Inflammatory macrophage (primary cell): ENCODE measurements around the gene BUD13.
"Not testable (repeated sequence)": the region's sequence is repeated elsewhere in the genome, so short reads cannot be mapped to it uniquely, and the experiment has no call there.

Source experiments
- DNase-seq, 2 donors: peaks; one replicate each; pipeline ENCODE4 v3.0.0-alpha.2; 2020 to 2022

BUD13 gene

DNA sequence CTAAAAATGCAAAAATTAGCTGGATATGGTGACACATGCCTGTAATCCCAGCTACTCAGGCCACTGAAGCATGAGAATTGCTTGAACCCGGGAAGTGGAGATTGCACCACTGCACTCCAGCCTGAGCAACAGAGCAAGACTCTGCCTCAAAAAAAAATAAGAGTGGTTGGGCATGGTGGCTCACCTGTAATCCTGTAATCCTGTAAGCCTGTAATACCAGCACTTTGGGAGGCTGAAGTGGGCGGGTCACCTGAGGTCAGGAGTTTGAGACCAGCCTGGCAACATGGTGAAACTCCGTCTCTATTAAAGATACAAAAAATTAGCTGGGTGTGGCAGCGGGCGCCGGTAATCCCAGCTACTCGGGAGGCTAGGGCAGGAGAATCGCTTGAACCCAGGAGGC is 16.7 kb downstream of the BUD13 start:
- DNase-seq = not testable (repeated sequence)

DNA sequence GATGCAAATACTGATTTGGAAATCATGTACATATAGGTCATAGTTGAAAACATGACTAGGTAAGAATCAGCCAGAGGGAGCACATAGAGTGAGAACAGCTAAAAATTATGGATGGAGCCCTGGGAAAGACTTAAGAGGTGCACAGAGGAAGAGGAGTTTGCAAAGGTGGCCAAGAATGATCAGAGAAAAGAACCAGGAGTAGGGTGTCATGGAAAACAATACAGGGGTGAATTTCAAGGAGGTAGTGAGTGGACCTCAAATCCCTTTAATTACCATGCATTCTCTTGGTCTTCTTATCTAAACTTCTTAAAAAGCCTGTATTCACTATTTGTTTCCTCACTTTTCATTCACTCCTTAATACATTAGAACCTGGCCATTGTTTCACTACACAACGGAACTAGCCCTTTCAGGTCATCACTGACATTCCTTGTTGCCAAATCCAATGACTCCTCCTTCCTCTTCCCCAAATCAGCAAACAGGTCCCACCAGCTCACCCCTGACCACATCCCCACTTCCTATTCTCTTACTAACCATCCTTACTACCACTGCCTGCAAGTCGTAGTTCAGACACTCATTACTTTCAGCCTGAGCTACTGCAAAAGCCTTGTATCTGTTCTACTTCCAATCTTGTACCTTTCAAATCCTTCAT is 22.6 kb downstream of the BUD13 start:
- peak; percentile 39 to 47 for DNase-seq

DNA sequence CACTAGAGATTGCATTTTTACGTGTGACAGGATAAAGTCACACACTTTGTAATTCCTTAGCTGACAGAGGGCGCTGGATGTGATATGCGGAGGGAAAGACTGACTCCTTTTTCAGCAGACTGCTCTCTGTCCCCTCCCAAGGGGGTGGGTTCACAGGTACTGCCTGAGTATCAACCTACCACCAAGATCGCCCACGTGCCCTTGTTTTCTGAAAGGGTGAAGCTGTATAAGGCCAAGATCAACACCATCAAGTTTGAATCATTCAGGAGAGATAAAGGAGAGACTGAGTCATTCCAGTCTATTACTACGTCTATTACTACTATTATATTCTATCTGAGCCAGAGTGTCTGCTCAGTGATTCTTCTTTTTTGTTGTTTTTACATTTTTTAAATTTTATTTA is 30.7 kb downstream of the BUD13 start:
- no peak for DNase-seq

DNA sequence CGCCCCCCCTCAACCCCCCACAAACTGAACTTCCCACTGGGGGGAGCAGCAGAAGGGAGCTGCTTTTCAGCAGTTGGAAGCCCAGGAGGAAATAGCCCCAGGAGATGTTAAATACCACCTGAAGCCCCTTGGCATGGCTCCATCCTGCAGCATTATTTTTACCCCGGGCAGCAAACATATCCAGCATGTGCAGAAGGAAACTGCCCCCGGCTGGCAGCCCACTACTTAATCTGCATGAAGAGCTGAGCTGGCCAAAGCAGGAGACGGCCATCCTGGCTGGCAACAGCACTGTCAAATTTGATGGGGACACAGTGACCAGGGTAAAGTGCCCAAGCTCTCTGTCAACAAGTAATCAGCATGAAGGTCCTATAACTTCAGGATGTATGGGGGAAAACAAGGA is 32.0 kb downstream of the BUD13 start:
- DNase-seq = no peak

DNA sequence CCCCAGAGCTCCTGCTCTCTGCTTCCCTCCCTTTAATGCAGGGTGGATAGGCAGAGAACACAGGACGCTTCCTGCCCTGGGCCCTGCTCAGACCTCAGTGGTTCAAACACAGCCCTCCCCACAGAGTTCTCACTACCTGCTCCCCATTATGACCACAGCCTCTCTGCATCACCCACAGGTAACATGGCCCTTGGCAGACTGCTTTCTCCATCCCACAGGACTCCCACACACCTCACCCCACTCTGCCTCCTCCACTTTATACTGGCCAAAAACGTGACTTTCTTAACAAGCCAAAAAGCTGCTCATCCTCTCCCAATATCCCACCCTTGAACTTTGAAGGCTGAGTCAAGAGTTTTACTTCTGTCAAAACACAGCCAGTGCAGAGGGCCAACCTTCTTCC is 33.8 kb downstream of the BUD13 start:
- no peak for DNase-seq

DNA sequence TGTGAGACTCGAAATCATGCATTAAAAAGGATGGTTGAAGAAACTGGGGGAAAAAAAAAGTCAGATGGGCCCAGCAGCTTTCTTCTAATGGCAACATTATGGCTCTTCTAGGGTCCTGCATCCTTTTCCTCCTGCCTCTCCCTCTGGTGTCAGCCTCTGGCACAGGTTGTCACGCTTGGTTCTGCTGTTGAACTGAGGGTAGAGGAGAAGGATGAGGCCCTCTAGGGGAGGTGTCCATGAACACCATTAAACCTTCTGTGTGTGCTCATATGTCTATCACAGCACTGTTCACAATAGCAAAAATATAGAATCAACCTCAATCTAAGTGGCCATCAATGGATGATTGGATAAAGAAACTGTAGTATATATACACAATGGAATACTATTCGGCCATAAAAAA is 36.0 kb downstream of the BUD13 start:
- DNase-seq = no peak

DNA sequence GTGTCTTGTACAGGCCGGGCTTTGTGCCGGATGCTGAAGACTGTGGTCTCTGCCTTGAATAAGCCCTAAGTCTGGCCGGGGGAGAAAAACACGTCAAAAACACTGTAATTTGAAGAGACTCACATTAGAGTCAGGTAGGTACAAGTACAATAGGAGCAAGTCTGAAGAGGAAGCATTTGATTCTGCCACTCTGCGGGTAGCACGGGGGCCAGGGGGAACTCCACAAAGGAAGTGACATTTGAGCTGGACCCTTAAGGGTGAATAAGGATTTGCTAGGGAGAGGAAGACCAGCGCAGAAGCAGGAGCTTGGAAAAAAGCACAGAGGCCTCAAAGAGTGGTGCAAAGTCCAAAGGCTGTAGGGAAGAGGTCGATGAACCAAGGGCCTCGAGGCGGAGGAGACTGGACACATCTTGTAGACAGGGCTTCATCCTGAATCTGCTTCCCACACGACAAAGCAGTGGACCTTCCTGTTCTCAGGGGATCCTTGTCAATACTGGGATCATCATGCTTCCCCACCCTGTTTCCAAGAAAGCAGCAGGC is 38.7 kb downstream of the BUD13 start:
- peak in 1 of 2 donors; percentile 39 for DNase-seq

DNA sequence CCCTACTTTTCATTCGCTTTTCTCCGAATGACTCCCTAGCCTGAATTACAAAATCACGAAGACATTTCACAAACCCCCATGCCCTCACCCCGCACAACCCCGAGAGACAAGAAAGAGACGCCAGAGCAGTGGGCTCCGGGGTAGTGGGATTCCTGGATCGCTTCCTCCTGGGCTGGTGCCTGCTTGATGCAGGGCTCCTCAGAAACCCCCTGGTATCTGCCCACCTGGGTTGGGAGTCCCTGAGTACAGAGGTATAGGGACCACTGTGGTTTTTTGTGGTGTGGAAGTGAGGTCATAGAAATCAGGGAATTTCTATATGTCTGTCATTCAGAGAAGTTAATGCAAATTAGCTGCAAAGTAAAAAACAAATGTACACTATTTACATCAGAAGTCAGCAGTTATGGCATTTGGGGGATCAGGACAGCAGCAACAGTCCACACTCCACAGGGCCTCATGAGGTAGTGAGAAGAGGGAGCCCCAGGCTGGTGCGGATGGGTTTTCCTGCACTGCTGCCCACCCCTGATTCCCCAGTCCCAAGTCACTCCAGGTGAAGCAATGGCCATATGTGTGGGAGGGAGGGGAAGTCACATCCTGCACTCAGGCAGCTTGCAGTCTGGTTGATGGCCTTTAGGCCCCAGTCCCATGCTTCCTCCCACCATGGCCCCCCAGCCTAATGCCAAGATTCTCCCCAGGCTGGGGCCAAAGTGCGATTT is 39.6 kb downstream of the BUD13 start:
- DNase-seq = no peak

DNA sequence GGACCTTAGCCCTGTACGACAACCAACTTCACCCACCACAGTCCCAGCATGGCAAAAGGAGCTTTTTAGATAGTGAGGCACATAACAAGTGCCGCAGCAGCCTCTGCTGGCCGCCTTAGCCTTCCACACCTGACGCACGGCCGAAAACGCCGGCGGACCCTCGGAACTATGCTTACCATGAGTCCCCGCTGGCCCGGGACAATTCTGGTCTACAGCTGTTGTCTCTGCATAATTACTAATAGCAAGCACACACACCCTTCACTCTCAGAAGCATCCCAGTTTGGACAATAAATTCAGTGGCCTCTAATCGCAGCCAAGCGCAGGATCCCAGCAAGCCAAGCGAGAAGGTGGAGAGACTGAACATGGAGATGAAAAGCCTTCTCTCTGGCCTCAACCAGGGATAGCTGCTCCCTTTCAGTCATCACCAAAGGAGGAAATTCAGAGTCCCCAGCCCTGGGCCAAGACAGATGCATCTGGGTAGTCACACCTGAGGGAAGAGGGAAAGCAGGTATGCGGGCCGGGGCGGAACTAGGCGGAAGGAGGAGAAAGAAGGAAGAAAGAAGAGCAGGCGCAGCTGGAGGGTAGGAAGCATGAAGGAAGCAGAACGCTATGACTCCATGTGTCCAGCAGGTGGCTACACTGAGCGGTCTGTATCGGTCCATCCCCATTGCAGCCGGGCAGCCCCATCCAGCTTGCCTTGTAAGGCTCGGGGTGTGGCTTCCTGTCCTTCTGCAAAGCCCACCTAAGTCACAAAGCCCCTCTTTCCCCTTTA is 40.3 kb downstream of the BUD13 start:
- DNase-seq = peak; percentile 59 to 68

DNA sequence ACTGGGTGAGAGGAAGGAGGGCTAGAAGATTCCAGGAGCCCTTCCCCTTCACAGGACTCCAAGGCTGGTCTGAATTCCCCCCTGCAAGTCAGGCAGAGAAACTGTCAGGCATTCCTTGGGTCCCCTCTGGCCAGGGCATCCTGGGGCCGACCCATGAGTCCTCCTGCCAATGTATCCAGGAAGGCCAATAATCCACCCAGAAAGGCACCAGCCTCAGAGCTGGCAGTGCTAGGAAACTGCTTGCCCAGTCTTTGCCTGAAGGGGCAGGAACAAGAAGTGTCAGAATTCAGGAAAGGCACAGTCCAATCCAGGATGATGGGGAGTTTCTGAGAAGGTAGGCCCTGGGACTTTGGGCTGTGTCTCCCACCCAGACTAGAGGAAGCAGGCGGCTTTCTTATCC is 41.0 kb downstream of the BUD13 start:
- no peak for DNase-seq

DNA sequence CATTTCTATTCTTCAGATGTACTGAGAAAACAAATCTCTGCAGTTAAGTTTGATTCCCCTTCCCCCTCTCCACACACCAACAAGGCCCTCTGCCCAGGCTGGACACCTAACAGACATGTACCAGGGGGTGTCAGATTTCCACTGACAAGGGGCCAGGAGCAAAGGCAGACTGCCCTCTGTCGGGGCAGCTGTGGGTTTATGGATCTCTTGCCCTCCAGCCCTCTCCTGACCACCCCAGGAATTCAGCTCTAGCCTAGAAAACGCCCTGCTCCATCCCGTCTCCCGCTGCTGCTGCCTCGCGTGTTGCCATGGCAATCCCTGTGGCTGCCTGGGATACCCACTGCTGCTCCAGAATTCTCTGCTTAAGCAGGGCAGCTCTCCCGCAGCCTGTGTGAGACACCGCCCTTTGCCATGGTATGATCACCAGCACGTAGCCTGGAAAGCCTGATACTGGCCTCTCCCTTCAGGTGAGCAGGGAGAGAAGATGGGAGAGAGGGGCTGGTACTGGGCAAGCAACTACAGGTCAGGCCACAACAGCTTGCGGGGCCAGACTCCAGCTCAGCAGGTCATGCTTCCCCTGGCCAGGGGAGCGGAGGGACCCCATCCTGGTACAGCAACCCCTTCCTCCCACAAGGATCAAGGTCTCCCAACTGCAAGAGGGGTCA is 41.6 kb downstream of the BUD13 start:
- DNase-seq = no peak

DNA sequence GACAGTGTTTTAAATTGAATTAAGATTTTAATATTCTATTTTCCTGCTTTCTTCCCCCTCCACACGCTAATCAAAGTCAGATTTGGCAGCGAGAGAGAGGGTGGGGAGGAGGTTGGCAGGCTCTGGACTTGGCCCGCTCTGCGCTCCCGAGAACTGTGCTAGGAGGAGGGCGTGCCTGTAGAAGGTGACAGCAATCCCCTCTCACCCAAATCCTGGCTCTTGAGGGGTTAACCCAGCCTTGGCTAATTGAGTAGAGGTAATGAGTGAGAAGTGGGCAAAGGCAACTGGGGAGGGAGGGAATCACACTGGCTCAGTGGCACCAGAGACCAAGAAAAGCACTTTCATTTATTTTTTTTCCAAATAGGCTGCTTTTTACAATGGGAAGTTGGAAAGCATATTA is 42.2 kb downstream of the BUD13 start:
- no peak for DNase-seq

DNA sequence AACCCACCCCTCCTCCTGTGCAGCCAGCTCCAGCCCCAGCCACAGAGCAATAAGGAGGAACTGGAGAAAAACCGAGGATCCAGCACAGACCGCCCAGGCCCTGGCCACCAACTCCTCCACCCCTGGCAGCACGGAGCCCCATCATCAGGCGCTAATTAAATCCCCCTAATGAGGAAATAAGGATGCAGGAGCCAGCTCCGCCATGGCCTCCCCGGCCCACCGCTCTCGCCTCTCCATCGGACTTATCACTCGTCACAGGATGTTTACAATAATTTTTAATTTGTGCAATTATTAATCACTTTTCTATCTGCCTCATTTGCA is 42.6 kb downstream of the BUD13 start:
- no peak for DNase-seq

DNA sequence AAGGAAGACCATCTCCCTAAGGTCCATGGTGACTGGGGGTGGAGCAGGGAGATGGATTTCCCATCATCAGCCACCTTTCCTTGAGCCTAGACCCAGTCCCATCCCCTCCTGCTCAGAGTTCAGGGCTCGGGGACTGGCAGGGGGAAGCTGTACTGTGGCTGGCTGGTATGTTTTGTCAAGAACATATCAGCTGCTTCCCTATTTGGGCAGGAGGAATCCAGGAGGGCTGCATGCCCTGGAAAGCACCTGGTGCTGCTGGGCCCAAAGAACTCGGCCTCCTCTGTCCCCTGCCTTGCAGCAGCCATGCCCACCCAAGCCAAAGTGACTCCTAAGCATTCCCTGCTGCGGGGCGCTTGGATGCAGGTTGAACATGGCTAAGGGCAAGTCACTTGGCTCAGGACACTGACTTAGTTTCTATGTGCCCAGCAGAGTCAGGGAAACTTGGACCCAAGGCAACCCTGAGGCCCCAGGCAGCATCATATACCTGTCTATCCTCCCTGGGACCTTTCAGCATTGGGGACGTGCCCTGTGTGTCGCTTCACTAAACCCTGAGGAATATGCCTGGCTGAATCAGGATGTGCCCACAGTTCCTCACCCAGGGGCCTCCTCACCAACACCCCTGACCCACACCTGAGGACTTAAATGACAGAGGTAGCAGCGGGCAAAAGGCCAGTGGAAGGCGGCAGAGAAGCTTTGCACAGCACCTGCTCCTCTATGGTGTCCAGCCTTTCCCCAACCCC is 43.1 kb downstream of the BUD13 start:
- DNase-seq = no peak

DNA sequence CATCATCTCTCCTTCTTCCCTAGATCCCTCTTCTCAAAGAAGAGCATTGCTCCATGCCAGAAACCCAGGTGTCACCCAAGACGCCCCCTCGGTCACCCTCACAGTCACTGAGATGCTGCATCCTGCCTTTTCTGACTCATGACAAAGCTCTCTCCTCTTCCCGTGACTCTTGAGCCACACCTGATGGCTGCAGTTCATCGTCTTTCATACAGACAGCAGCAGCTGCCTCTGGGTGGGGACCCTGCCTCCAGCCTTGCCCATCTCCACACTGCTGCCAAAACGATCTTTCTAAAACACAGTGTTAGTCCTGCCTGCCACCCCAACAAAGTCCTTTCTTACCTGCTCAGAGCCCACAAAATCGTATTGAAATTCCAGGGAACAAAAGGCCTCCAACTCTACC is 44.8 kb downstream of the BUD13 start:
- no peak for DNase-seq

DNA sequence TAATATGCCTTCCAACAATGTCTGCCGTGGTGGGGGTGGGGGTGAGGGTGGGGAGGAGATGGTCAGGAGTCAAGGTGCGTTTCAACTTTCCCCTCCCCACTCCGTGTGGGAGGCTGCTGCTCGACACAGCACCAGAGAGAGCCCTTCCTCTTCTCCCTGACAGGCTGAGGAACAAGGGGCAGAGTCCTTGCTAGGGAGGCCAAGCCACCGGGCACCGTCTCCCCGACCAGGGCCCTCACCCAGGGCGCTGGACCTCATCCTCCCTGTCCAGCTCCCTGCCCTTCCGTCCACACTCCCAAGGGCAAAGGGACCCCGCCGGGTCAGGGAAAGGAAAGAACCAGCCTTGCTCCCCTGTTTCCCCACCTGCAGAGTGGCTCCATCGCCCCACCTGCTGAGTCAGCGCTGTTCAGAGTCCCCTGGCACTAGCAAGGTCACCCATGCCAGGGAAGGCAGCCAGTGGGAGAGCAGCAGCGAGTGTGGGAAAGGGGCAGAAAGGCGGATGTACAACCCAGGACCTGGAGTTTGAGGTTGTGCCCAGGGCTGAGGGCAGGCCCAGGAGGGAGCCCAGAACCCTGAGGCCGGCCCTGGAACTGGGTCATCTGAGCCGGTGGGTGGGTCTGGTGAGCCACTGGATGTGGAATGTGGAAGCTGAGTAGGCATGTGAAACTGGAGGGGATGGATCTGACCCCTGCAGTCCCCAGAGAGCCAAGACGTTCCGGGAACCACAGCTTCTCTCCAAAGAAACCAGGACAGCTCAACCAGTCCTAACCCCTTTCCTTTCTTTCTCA is 47.2 kb downstream of the BUD13 start:
- no peak for DNase-seq

DNA sequence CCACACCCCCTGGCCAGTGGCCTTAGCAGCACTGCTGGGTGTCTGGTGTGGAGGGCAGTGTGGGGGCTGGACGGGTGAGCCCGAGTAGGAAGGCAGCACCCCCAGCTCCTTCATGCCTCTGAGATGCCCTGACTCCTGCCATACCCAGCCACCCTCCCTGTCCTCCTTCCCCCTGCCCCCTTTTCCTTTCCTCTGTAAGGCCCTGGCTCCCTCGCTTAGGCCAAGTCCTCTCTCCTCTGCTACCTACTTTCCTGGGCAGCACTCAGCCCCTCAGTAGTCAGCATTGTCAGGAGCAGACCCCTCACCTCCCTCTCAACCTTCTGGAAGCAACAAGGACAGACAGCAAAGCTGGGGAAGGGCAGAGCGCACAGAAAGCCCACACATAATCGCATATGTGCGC is 48.0 kb downstream of the BUD13 start:
- no peak for DNase-seq

DNA sequence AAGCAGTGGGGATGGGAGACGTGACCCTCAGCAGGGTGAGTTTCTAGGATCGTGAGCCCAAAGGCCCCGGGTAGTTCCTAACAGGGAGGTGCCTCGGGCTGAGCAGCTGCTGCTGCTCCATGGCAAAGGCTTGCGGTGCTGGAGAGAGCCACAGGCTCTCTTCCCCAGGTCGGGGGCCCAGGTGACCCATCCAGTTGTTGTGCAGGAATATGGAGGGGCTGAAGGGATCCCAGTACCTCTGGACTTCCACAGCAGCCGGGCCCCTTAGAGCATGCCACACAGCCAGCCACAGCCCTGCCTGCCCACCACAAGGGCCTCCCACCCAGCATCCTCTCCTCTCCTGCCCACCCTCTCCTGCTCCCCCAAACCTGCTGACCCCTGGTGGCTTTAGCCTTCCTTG is 49.3 kb downstream of the BUD13 start:
- no peak for DNase-seq

DNA sequence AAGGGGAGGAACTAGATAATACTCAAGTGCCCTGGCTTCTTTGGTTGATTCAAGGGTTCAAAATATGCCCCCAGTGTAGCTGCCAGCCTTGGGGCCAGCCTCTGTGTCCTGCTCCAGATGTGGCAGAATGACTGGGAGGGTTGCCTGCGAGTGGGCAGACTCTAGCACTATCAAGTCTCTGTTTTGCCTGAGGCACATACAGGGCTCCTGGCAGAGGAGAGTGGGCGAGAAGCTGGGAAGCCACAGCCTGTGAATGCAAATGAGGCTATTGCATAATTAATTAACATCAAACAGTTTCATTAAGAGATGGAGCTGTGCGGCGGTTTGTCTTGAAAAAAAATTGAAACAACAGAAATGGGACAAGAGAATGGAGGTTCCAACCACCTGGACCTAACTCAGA is 50.8 kb downstream of the BUD13 start:
- DNase-seq = no peak

DNA sequence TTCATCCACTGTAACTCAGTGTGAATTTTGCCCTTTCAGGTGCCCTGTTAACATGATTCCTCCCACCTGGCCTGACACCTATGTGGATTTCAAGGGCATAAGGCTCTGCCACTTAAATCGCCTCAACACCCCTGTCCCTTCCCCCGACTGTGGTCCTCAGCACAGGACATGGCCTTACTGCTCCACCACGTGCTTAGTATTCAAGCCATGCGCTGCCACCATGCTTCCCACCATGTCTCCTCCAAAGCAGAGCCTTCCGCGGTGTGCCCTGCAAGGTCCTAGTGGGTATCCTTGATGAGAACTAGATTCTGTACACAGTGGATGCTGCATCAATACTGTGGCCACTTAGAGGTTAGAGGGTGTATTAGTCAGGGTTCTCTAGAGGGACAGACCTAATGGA is 51.9 kb downstream of the BUD13 start:
- no peak for DNase-seq

DNA sequence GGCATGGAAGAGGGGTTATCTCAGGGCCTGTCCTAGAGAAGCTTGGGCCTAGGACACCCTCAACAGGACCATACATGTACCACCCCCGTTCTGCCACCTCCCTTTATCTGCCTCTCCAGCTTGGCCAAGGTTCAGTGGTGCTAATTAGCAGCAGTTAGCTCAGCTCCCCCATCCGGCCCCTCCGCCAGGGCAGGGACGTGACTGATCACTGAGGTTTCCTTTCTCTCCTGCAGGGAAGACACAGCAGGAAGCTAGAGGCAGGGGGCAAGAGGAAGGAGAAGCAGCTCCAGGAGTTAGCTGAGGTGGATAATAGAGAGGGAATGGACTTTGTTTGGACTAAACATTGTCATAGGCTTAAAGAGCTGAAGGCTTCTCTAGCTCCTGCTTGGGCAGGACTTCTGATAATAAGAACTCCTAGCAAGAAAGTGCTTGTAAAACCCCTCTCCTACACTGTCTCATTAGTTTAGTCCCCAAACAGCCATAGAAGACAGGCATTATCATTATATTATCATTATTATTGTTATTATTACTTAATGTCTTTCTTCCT is 53.8 kb downstream of the BUD13 start:
- DNase-seq = no peak
